Eye (tissue), 1 donor: ENCODE data around the gene DST.

Experiments used
- DNase-seq: peaks from one replicate; pipeline ENCODE4 v3.0.0-alpha.2; 2015

DST gene

DNA sequence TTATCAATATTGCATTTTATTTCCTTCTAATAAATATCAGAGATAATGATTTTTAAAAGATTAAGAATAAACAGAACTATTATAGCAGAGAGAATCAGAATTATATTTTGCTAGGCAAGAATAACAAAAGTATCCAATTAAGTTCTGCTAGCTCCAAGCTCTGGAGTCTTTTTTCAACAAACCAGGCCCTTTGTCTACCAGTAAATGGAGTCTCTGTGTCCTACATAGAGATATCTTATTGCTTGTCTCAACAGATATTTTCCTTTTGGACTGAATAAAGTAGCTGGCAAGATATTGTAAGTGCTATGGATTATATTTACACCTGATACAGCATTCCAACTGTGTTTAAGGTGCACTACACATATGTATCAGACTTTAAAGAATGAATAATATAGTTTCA lies 107.1 kb downstream of the DST start:
- no peak for DNase-seq

DNA sequence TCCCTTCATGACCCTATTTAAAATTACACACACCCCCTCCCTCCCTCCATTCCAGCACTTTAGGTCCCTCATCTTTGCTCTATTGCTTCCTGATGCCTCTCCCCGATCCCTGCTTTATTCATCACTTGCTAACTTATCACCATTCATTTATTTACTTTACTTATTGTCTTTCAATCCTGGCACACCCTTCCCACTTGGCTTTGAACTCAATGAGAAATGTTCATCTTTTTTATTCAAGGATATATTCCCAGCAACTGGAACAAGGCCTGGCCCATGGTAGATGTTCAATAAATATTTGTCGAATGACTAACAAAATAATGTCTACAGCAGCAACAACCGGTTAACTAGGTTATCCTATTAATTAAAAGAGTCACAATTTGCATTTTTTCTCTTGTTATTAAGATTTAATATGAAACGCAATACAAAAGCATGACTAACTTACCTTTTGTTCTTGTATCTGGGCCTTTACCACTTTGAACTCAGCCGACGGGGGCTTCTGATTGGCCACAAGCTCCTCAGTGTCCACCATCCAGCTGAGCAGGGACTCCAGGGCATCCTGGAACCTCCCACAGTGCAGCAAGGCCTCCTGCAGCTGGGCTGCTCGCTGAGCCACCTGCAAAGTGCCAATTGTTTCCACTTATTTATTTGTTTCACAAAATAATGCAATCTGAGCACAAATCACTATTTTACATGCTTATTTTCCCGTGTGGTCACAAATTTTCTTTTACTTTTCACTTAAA lies 107.8 kb downstream of the DST start:
- no peak for DNase-seq

DNA sequence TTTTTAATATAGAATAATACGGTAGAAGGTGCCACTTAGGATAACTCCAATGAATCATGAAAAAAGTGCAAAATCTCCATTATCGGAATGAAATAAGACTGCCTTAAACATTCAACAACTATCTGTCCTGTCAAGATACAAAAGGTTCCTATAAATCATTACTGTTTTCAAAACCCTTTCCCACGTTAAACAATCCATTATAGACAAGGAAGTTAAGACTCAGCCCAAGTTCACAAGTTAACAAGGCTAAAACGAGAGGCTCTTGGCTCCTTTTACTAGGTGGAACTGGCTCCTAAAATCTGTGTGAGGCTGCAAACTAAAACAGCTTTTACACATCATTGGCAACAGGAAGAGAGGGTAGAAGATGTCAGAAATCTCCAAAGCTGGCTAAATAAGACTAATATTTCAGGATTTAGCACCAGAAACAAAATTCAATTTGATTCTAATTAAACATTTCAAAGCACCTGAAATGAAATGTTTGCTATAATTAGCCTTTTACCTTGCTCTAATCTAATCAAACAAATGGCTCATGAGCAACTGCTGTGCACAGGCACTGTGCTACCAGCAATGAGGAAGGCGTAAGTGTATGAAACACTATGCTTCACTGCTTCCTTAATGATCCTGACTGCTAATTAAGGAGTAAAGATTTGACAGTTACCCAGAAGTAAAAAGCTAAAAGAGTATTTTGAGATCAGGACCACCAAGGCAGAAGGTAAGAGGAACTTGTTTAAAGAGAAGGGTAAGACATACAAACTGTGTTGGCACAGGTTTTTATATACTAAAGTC lies 109.7 kb downstream of the DST start:
- peak; percentile 45 for DNase-seq

DNA sequence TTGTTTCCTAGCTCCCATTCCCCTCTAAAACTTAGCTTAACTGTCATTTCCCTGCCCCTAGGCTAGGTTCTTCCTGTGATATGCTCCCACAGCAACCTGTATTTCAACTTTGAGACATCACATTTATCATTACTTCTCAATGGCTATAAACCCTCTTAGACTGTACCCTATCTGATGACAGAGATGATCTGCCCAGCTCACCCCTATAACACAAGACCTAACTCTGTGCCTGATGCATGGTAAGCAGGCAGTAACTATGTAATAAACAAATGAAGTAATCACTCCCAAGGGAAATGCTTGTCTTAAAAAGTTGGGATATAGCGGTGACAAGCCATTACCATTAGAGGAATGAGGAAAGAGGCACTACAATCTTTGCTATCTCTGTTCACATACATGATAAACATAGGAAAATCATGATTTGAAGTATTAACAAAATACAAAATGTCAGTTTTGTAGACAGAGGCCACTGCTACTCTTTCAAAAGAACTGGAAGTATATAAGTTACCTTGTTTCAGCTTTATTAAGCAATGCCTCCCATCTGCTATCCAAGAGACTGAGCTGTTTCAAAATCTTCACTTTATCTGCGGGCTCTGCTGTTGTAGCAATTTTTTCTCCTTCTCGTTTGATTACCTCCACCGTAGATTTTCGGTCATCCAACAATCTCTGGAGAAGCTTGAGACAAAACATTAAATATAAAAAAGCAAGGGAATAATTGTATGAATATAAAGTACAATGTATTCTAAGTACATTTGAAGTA lies 110.7 kb downstream of the DST start:
- no peak for DNase-seq

DNA sequence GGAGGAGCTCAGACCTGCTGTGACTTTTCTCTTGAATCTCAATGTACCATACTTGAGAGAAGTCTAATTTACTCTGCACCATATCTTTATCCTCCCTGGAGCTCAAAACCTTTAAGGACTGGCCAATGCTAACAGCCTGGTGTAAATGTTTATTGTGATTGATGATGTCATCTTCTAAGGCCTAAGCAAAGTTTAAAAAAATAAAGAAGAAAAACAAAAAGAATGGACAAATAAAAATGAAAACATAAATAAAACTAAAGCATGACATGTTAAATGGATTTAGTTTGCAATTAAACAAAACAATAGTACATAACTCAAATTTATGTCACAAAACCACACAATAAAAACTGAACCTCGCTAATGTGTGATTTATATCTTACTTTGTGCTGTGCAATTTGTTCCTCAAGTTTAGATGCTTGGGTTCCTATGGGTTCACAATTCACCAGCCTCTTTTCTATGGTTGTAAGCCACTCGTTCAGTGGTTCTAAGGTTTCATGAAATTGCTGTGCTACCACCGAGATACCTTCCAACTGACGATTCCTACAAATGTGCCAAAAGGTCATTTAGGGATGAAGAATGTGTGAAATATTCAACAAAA lies 113.0 kb downstream of the DST start:
- DNase-seq: no peak

DNA sequence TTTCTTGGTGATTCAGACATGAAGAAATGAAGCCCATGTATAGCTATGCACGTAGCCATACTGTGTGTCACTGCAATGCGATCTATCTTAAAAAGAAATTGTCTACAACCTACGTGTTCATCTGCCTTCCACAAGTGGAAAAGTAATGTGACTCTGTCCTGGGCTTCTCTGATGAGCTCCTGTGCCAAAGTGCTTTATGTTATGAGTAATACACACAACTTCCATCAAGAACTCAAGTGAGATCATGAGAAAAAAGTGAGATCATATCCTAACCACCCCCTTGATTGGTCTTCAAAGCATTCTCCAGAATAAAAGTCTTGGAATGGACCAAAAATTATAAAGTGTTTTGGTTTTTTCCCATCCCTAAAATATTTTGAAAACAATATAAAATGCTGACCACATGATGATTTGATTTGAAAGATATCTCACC lies 114.3 kb downstream of the DST start:
- peak; percentile 21 for DNase-seq

DNA sequence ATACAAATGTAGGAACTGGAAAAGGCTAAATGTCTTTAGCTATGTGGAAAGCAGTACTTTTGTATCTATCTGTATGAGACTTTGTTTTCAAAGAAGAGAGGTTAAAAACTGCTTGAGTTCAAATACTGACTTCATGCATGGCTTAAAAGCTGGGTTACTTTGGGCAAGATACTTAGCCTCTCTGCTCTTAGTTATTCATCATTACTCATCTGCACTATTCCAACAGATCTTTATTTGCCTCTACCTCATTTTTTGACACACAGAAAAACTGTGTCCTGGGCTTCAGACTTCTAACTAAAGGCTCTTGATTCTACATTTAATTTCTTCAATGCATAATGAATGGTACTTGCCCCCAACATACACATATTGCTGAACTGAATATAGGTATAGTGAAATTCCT lies 114.8 kb downstream of the DST start:
- DNase-seq: no peak

DNA sequence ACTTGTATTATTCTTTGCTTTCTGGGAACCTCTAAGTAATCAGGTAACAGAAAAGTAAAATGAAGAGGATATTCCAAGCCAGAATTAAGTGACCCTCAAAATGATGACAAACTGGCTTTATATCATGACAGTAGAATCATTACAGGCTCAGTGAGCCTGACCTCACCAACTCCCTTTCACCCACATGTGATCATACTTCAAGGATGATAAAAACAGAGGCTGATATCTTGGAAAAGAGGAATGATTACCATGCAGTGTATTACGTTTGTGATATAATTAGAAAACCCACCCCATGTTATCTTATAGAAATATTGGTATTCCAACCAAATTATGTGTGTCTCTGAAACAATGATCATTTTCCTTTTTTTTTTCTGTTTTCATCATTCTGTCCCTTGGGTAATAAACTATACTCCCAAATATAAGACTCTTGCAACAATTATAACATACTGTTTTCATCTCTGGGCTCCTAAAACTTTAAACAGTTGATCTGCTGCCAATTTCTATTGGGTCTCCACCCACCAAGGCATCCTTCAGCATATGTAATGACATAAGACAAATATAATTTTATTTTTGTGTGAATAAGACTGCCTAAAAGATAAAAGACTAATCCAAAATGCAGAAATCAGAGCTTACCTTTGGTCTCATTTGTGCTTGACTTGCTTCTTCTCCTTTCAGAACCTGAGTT lies 115.7 kb downstream of the DST start:
- DNase-seq: no peak

DNA sequence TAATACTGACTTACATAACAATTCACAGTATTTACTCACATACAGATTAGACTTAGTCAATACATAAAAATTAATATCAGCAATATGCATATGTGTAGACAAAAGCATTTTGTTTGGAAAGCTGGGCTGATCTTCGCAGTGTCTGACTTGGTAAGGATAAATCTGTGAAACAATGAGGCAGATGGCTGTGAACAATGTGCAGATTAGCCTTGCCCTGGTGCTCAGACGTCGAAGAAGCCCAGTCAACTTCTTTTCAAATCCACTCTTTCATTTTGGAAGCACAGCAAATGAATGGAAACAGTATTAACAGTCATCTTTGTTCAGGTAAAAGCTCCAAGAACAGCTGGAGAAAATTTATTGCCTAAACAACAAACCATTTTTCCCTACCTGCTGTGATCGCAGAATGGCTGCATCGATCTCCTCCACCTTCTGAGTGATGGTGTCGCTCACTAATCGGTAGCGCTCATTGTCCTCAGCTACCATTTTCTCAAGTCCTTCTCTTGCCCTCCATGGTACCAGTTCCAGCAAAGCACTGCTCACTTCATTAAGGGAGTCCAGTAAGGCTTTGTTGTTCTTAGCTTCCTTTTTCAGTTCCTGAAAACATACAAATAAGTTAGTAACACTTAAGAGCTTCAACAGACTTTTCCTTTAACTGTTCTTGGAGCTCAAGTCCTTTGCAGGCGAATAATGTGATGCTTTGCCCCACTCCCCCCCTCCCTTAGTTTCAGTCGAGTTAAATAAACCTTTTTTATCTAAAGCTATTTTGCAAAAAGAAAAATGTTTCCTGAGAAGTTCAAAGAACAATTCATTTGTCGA lies 116.5 kb downstream of the DST start:
- DNase-seq: peak; percentile 66

DNA sequence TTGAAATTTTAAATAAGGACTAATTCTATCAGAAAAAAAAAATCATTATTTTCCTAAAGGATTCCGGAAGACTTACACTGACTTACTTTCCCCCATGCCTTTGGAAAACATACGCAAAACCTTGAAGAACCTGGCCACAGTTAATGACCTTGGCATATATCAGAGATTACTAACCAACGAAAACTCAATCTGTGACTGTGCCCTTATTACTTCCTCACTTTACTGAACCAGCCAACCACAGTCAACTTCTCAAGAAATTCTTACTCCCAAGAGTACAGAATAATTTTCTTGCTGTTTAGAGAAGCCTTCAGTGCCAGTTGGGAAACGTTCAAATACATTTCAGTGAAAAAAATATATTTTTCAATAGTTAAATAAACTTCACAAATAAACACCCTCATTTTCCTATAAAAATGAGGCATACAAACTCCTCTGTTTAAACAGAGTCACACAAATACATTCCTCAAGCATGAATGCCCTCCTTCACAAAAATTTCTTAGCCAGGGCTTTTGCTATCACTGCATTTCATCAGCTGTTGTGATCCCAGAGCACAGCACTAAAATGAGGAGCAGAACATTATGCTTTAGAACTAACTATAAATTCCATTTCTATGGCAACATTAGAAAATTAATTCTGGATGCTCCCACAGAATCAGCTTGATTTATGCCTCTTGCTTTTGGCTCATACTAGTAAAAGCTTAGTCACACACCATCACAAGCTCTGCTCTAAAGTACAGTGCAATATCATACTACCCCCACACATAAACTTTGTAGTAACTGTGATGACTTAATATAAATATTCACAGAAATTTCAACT lies 117.6 kb downstream of the DST start:
- DNase-seq: peak; percentile 58

DNA sequence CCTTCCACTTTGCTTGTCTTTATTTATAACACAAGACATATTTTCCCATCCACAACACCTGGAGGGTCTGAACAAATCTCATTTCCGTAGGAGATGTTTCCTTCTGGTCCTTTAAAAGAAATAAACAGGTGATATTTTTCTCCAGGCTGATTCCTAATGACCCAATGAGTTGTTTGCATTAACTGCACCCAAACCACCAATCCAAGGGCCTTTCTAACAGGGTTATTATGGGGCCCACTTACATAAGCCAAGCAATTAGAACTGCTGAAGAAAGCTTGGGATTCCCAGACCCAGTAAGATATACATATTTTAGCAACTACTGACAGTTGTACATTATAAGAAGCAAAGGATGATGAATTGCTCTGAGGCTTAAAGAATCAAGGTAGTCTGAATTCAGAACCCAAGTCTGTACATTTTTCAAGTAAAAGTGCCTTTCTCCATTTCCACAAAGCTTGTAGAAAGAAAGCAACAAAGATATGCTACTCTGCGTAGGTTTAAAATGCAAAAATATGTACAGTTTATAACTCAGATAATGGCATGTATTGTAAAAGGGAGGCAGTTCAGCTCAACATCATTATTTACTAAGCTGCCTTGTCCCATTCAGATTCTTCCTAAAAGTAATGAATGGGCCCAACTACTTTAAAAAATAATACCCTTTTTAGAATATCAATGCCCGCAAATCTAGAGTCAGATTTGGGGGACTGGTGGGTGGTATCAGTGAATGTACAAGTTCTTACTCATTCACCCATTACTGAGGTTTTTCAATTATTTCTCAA lies 120.0 kb downstream of the DST start:
- no peak for DNase-seq

DNA sequence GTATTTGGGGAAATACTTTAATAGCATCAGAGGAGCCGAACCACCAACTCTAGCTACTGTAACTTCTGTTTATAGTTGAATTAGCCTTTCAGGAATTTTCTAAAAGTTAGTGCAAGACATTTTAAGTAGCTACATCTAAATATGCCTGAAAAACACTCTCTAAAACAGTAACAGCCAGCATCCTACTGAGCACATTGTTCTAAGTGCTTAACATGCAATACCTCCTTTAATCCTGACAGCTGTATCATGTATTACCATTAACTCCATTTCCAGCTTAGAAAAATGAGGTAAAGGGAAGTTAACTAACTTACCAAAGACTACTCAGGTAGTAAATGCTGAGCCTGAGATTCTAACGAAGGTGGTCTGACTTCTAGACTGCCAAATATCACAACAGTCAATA lies 120.7 kb downstream of the DST start:
- DNase-seq: no peak

DNA sequence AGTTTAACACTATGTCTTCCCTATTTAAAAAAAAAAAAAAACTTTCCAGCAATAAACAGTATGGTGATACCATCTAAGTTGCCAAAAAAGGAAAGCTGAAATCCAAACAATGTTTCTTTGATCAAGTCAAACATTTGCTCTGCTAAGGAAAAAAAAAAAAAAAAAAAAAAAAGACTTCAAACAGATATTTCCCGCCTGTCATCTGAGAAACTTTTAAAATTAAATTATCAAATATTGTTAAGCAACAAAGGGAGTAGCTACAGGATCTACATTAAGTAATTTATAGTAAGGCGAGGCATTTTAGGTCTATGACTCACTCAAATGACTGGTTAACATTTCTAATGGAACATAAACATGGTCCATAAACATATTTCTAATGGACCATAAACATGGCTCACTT lies 121.2 kb downstream of the DST start:
- DNase-seq: no peak

DNA sequence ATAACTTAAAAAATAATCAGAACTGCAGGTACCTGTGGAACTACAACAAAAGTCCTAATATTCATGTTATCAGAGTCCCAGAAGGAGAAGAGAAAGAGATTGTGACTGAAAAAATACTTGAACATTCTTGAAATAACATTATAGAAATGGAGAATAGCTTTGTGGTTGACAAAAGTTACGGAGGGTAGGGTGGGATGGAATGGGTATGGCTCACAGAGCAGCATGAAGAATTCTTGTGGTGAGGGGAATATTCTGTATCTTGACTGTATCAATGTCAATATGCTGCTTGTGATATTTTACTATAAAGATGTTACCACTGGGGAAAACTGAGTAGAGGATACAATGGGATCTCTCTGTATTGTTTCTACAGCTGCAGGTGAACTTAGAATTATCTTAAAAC lies 122.5 kb downstream of the DST start:
- no peak for DNase-seq

DNA sequence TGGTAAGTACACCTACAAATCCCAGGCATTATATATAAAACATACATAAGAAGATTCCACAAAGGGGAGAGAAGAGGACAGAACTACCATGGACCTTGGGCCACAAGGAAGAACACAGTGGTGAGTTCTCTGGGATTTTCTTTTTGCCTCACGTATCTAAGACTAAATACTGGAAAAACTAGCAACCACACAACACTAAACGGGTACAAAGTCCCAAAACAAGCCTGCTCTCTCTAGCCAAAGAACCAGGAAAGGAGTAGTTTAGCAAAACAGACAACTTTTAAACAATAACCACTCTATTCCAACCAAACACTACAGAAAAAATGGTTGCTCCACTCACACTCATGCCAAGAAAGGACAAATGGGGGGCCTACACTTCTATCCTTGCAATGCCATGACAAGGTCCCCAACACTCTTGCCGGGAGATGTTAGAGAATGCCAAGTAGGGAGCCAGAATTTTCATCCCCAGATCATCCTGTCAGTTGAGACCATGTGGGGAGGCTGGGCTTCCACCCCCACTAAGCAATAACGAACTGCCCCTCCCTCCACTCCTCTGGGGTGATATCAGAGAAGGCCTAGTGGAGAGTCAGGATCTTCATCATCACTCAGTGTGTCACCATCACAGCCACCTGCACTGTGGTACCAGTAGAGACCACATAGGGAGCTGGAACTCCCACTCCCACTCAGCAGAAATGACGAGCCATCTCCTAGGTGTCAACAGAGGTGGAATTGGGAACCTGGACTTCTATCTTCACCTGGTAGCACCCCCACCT lies 123.5 kb downstream of the DST start:
- DNase-seq: no peak

DNA sequence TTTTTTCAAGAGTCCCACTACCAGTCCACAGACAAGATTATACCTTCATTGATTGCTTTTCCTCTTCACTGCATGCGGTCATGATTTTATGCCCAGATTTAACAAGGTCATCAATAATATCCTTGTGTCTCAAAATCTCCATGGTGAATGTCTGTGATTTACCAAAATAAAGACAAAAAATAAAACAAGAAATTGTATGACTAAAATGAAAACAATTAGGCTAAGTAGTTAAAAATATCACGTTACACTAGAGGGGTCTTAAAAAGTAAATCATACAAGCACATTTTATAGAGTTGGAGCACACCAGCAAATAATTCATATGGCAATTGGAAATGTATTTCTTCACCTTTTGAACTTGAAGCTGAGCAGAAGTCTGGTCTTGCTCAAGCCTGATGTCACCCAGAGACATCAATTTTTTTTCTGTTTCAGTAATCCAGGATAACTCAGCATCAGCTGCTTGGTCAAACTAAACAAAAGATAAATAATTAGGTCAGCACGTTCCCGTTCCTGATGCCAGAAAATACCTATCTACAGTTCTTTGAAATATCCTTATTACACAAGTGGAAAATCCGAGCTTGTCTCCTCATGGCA lies 125.4 kb downstream of the DST start:
- DNase-seq: peak; percentile 36

DNA sequence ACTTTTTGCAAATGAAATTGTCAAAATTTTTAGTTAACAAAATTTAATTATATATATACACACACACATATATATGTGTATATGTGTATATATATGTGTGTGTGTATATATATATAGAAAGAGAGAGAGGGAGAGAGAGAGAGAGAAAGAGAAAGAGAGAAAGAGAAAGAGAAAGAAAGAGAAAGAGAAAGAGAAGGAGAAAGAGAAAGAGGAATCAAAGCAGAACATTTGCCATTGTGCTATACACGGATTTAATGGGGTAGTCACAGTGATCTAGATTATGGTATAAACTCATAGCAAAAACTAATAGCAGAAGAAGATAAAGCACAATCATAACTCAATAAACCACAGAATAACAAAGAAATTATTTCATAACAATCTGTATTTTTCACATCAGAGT lies 126.7 kb downstream of the DST start:
- DNase-seq: no peak

DNA sequence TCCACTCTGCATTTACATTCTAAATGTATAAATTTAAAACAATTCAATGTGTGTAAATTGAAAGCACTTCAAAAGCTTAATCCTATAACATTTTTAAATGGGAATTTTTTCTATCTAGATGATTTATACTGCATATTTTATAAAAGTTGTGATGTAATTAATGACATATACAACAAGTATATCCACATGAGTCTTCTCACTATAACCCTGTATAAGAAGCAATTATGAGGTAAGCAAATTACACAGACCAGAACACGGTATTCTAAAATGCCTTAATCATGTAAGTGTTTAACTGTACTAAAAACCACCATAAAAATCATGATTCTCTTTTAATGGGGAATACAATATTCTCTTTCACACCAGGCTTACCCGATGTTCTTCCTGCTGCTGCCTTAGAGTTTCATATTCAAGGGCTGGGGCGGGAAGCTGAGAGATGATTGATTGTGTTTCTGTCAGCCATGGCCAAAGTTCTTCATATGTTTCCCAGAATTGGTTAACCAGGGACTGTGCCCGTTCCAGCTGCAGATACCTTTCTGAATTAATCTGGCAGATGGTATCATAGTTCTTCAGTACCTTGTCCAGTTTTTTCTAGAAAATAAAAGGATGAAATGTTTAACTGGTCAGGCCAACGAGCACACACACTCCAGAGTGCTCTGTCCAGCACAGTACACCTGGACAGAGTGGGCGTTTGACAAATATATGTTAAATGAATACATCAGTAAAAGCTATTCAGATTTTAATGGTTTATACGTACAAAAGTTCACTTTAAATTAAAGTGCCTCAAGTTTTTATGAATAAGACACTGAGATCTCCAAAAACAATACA lies 127.4 kb downstream of the DST start:
- no peak for DNase-seq
